Psoas muscle (tissue), 8 donors: ENCODE results near the gene FAM193A. TPM values are rescaled to one million over a fixed set of nuclear protein-coding genes. Genes with fewer than 3 reads are reported as not detected.

Source experiments
- ATAC-seq, 4 donors: fragments of 200-7000 bp; cut with Tn5 transposase; one replicate each; pipeline ENCODE4 v1.9.1; 2020; ENCODE audit warnings: moderate library complexity in 3 of 4, mild to moderate bottlenecking in 2 of 4
- DNase-seq, 2 donors: peaks; one replicate each; pipeline ENCODE4 v3.0.0-alpha.2; 2020
- H3K27ac ChIP-seq: fragments of 200-600 bp; one replicate; pipeline ENCODE4 v1.8.0; 2022
- H3K27me3 ChIP-seq, 3 donors: fragments of 200-600 bp in 1 of 3; one replicate each; pipeline versions ENCODE4 v1.6.1 to v1.8.0; 2013 to 2022; ENCODE audit warnings: low read length in 2 of 3, mild to moderate bottlenecking in 2 of 3, moderate library complexity in 1 of 3; ENCODE audit not compliant: insufficient read depth in 3 of 3
- H3K36me3 ChIP-seq, 2 donors: fragments of 200-600 bp in 1 of 2; one replicate each; pipeline versions ENCODE4 v1.6.1 to v1.8.0; 2013 to 2022; ENCODE audit warnings: low read depth in 1 of 2, mild to moderate bottlenecking in 1 of 2, moderate library complexity in 1 of 2; ENCODE audit not compliant: insufficient read depth in 1 of 2
- H3K4me1 ChIP-seq: fragments of 200-600 bp; one replicate; pipeline ENCODE4 v1.8.0; 2022
- H3K4me3 ChIP-seq: fragments of 200-600 bp; one replicate; pipeline ENCODE4 v1.8.0; 2022; ENCODE audit warnings: mild to moderate bottlenecking
- H3K9me3 ChIP-seq: fragments of 200-600 bp; one replicate; pipeline ENCODE4 v1.8.0; 2022
- WGBS, 3 donors: extraction: QIAGEN DNeasy Blood & Tissue Kit; methylation state at CpG; one replicate each; pipeline versions ENCODE4 v1.1.6 to v1.1.7; 2013; 5-methylcytosine and 5-hydroxymethylcytosine counted together
- intact Hi-C, 2 donors: fragments of 100-400 bp; cut with DNase I; formaldehyde crosslinking; loops; one replicate each; pipeline versions ENCODE4 v1.11.0 to v1.14.2; 2022
- polyA plus RNA-seq, 3 donors: library from polyadenylated mRNA; stranded (reverse); fragments of 200-250 nt; gene quantifications; one replicate each; pipeline ENCODE4 v1.2.3, GENCODE V29; 2013
- total RNA-seq, 4 donors: library from RNA; stranded (reverse); fragmentation: NEBNext Ultra II Directional in 2 of 4; extraction: Animal tissue kit (Norgen Biotek cat#: 25700) in 2 of 4; gene quantifications; one replicate each; pipeline versions ENCODE4 v1.2.1 to v1.2.4, GENCODE V29; 2021 to 2023
- TF ChIP-seq, protein P1 (sequence below): fragments of 200-600 bp; IDR thresholded peaks from one replicate; pipeline ENCODE4 v1.8.0; 2022; ENCODE audit warnings: antibody characterized with exemption
- donor health status: healthy with polysubstance abuse.
- donor health status: DM: no; HTN: no; CAD: no; lungs with moderate emphysema.
- donor health status: Bipolar disorder and iron deficiency.
- donor health status: healthy.
- donor health status: DM: yes; HTN: yes; CAD: no.
- donor health status: DM: no; HTN: no; CAD: no.
- donor health status: DM: no; HTN: no; CAD: no.
- donor health status: DM: yes; HTN: yes; CAD: no.

Gene FAM193A
- total and polyA plus RNA-seq, 7 donors: 7.5 to 20.0 (median 14.6) TPM

DNA sequence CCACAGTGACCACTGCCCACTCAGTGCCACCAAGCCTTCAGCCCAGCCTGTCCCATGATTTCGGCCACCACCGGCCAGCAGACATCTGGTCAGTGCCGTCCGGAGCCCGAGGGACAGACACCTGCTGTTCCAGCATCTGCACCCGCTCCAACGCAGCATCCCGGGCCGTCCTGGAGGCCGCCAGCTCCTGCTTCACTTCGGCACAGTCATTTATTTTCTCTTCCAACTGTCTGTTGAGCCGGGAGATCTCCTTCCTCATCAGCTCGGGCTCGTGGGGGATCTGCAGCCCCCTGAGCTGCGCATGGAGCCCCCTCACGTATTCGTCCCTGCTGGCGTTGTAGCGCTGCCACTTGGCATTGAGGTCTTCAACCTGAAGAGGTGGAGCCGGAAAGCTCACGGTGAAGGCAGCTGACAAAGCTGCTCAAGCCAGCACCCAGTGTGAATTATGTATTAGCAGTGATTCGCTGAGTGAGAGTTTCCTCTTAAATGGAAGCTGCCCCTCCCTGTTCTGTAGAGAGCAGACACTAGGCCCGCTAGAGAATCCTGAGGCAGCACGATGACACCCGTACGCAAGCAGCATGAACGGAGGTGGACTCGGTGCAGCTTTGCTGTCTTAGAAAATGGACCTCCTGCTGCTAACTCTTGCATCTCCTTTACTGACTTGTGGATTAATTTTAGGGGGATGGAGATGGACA, 208.3 kb downstream of the FAM193A start:
- Histone ChIP-seq H3K9me3 (no peaks in the 10 kb centered on the region), H3K36me3 (peaks cover 5 to 64% of the 10 kb centered on the region in 2 donors), H3K4me1 (peaks cover 11% of the 10 kb centered on the region), H3K4me3 (no peak overlapping the region), H3K27me3 (no peaks in the 10 kb centered on the region), H3K27ac (no peak overlapping the region)
- DNase-seq (peak in 1 of 2 donors; percentile 34), ATAC-seq (no peak)
- TF ChIP-seq, protein P1, sequence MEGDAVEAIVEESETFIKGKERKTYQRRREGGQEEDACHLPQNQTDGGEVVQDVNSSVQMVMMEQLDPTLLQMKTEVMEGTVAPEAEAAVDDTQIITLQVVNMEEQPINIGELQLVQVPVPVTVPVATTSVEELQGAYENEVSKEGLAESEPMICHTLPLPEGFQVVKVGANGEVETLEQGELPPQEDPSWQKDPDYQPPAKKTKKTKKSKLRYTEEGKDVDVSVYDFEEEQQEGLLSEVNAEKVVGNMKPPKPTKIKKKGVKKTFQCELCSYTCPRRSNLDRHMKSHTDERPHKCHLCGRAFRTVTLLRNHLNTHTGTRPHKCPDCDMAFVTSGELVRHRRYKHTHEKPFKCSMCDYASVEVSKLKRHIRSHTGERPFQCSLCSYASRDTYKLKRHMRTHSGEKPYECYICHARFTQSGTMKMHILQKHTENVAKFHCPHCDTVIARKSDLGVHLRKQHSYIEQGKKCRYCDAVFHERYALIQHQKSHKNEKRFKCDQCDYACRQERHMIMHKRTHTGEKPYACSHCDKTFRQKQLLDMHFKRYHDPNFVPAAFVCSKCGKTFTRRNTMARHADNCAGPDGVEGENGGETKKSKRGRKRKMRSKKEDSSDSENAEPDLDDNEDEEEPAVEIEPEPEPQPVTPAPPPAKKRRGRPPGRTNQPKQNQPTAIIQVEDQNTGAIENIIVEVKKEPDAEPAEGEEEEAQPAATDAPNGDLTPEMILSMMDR: no peak
- 89 to 94% (median 91%) methylated on average over 28 of the region's 28 CpGs for WGBS, 3 donors
- intact Hi-C loops: no loop called here

DNA sequence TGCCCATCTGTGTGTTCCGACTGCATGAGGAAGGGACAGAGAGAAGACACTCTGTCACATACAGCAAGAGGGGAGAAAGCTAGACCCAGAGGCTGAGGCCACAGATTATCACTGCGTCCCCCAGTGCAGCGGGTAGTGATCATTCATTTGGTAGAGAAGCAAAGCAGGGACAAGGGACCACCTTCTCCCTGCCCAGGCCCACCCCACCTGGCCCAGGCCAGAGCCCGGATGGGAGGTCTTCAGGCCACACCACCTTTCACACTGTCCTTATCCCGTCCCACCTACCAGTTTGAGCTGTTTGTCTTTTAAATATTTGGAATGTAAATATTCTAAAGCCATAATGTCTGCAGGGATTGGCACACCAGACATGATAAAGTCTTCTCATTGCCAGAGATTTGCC, 209.1 kb downstream of the FAM193A start:
- WGBS, 3 donors: 90 to 98% (median 97%) methylated on average over 5 of the region's 5 CpGs
- Histone ChIP-seq H3K36me3 (peaks cover 5 to 64% of the 10 kb centered on the region in 2 donors), H3K27me3 (no peaks in the 10 kb centered on the region), H3K9me3 (no peaks in the 10 kb centered on the region), H3K4me3 (no peak overlapping the region), H3K4me1 (peaks cover 11% of the 10 kb centered on the region), H3K27ac (peak overlapping the region; percentile 72)
- ATAC-seq (no peak), DNase-seq (no peak)
- intact Hi-C loops: no loop called here
- TF ChIP-seq, protein P1: no peak

DNA sequence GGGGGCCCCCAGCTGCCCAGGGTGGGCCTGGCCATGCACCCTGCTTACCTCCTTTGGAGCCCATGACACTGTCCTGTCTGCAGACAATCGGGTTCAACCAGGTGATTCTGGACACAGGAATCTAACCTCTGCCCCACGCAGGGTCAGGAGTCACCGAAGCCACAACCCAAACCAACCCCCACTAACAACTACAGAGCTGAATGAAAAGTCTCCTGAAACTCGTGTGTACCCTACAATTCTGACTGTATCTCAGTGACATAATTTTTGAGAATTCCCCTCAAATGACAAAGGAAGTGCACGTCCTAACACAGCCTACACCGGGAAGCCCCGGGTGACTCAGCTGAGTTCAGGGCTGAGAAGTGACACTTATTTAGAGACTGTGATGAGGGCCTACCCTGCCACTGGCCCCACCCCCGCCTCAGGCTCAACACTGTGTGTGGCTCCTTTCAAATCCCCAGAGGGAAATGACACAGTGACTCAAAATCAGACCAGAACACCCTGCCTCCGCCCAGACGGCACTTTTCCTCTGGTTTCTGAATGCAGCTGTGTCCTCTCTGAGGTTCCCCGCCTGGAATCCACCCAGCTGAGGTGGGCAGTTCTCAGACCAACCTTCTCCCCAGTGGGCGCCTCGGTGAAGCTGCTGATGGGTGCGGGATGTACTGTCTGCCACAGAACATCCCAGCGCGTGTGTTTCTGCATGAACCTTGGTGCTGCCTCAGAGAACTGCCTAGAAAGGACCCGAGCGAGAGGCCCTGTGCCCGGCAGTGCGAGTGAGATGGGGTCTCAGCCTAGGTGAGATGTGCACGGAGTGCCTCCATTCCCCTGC, 209.7 kb downstream of the FAM193A start:
- 71 to 73% (median 72%) methylated on average over 21 of the region's 21 CpGs for WGBS, 3 donors
- DNase-seq (peak; percentile 63 to 67), ATAC-seq (peak; percentile 59 to 80 (median 76))
- TF ChIP-seq, protein P1: no peak
- intact Hi-C loops: no loop called here
- Histone ChIP-seq H3K27me3 (no peaks in the 10 kb centered on the region), H3K36me3 (peaks cover 5 to 64% of the 10 kb centered on the region in 2 donors), H3K27ac (peak overlapping the region; percentile 72), H3K9me3 (no peaks in the 10 kb centered on the region), H3K4me3 (no peak overlapping the region), H3K4me1 (peaks cover 18% of the 10 kb centered on the region)

DNA sequence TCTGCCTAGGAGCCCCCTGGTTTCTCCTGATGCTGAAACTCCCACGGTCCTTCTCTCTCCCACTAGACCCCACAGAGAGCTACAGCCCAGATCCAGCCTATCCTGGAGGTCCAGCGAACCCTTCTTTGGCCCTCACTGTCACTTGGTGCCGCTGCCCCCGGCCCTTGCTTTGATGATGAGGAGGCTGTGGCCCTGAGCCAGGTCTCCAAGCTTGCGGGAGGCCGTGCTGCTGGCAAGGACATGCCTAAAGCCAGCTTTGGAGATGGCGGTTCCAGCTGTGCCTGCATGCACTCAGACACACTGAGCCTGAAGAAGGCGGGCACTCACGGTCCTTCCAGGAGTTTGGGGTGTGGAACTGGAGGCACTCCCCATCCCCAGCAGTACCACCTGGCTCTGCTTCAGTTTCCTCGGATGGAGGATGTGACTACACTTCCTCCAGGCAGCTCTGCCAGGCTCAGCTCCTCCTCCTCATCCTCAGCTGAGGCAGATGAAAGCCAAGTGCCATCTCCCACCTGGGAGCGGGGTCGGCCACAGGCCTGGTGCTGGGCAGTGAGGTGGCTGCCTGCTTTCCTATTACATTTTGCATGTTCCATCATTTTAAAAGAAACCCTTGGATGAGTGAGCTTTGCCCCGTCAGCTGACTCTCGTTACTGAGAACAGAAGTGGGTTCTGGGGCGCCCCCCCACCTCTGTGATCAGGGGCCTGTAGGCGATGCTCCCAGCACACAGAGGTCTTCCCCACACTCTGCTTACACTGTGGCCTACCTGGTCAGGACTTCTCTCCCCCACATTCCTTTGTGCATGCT, 210.6 kb downstream of the FAM193A start:
- Histone ChIP-seq H3K9me3 (no peaks in the 10 kb centered on the region), H3K4me3 (no peak overlapping the region), H3K27ac (peak overlapping the region; percentile 72), H3K27me3 (no peaks in the 10 kb centered on the region), H3K36me3 (peaks cover 5 to 56% of the 10 kb centered on the region in 2 donors), H3K4me1 (peaks cover 22% of the 10 kb centered on the region)
- peak in 1 of 2 donors; percentile 40 for DNase-seq
- WGBS, 3 donors: 82 to 86% (median 84%) methylated on average over 15 to 16 of the region's 16 CpGs
- intact Hi-C loops: no loop called here
- ATAC-seq: no peak
- TF ChIP-seq, protein P1: no peak
